ENCODE results near the gene SRGAP1.

SRGAP1 gene

GRCh38 chr12:64006211-64006825, 161.8 kb downstream of the SRGAP1 start (continued):
- TF ChIP-seq ZBTB44 (tag by site-specific recombination; IDR thresholded peaks at IDR 0.05) (no peak), ZSCAN18 (tag by site-specific recombination; IDR thresholded peaks at IDR 0.05) (no peak), ZNF654 (tag by site-specific recombination; IDR thresholded peaks at IDR 0.05; ENCODE audit: low read depth) (no peak)

- POLR2A ChIA-PET = no interaction called here
- no peak for TF ChIP-seq ZNF624 (tag by site-specific recombination; IDR thresholded peaks at IDR 0.05)
- TF ChIP-seq ZNF280C (tag by site-specific recombination; IDR thresholded peaks at IDR 0.05) = no peak
- TF ChIP-seq ZSCAN18 (tag by site-specific recombination; IDR thresholded peaks at IDR 0.05) = no peak
- TF ChIP-seq ZNF610 (tag by site-specific recombination; IDR thresholded peaks at IDR 0.05; ENCODE audit: borderline replicate concordance) = no peak
- no peak for TF ChIP-seq ZNF140 (tag by site-specific recombination; IDR thresholded peaks at IDR 0.05)
- no peak for TF ChIP-seq AEBP2 (tag by site-specific recombination; IDR thresholded peaks at IDR 0.05; ENCODE audit: borderline replicate concordance)
- no peak for TF ChIP-seq TCF7L2 (IDR thresholded peaks at IDR 0.05; ENCODE audit: borderline replicate concordance, low read depth, low read length)
- no peak for TF ChIP-seq ATF2 (tag by site-specific recombination; IDR thresholded peaks at IDR 0.05; ENCODE audit: low read depth)
- Histone ChIP-seq H3K36me3 (ENCODE audit: control insufficient read depth in 2 of 2, insufficient read depth in 1 of 2, low read length in 2 of 2) (no peaks in the 10 kb centered on the region), H3K4me3 (ENCODE audit: low read depth, low read length) (no peak overlapping the region), H3K9me3 (ENCODE audit: control insufficient read depth, insufficient read depth, low read depth, low read length) (no peaks in the 10 kb centered on the region), H3K4me1 (ENCODE audit: control insufficient read depth, insufficient read depth, low read length) (no peaks in the 10 kb centered on the region), H3K27ac (ENCODE audit: extremely low read depth, low read depth, low read length) (no peak overlapping the region)
- CTCF ChIA-PET = no interaction called here
These were observed 163.4 kb downstream of the SRGAP1 start for GRCh38 chr12:64007853-64008252.

GRCh38 chr12:64008596-64008995, 164.1 kb downstream of the SRGAP1 start:
- Histone ChIP-seq H3K4me1 (ENCODE audit: control insufficient read depth, insufficient read depth, low read length) (no peaks in the 10 kb centered on the region), H3K36me3 (ENCODE audit: control insufficient read depth in 2 of 2, insufficient read depth in 1 of 2, low read length in 2 of 2) (no peaks in the 10 kb centered on the region), H3K27ac (ENCODE audit: extremely low read depth, low read depth, low read length) (no peak overlapping the region), H3K4me3 (ENCODE audit: low read depth, low read length) (no peak overlapping the region), H3K9me3 (ENCODE audit: control insufficient read depth, insufficient read depth, low read depth, low read length) (no peaks in the 10 kb centered on the region)
- ChIA-PET CTCF (no interaction called here), POLR2A (no interaction called here)
- no peak for TF ChIP-seq REST (tag by site-specific recombination; IDR thresholded peaks at IDR 0.05)
- TF ChIP-seq MYNN (tag by site-specific recombination; IDR thresholded peaks at IDR 0.05; ENCODE audit: borderline replicate concordance) = no peak
- no peak for TF ChIP-seq ZNF132 (tag by site-specific recombination; IDR thresholded peaks at IDR 0.05; ENCODE audit: borderline replicate concordance)
- no peak for TF ChIP-seq ZNF280D (tag by site-specific recombination; IDR thresholded peaks at IDR 0.05)
